GM06990 (cell line): ENCODE data around the gene MGA.

Experiments used
- DNase-seq: peaks from one replicate; pipeline ENCODE4 v3.0.0-alpha.2; 2011; ENCODE audit not compliant: insufficient read length; ENCODE audit errors: extremely low read depth
- H3K27me3 ChIP-seq: replicated peaks from 2 replicates; pipeline ENCODE4 v1.6.0; 2011; ENCODE audit warnings: low read length; ENCODE audit not compliant: control insufficient read depth, insufficient read depth
- H3K36me3 ChIP-seq: 2 replicates; pipeline ENCODE4 v1.5.1; 2011; ENCODE audit warnings: low read length; ENCODE audit not compliant: control insufficient read depth, insufficient read depth
- H3K4me3 ChIP-seq: replicated peaks from 2 replicates; pipeline ENCODE4 v1.5.1; 2011; ENCODE audit warnings: low read depth, mild to moderate bottlenecking, control low read depth, low read length
- TF ChIP-seq, protein P1 (sequence below): IDR thresholded peaks from 2 replicates; pipeline ENCODE4 v1.5.1; 2011; ENCODE audit warnings: low read length, control low read depth, mild to moderate bottlenecking, inconsistent platforms; ENCODE audit not compliant: insufficient read depth, poor library complexity, severe bottlenecking

Gene MGA

DNA sequence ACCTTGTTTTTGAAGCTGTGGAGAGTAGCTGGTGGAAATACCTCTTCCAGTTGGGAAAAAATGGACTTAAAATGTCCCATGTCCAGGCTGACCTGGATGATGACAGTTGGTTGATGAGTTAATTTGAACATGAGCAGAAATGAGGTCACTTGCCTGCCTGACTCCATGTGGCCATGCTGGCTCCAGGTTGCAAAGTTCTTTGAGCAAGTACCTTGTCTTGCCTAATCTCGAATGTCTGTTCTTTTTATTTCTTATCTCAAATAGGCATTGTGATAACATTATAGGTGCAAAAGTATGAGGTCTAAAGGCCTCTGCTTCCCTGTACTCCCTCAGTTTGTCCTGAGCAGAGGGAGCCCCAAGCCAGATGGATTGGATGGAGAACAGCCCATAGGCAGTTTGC, 123.1 kb downstream of the MGA start:
- Histone ChIP-seq H3K27me3 (no peaks in the 10 kb centered on the region), H3K36me3 (no peaks in the 10 kb centered on the region), H3K4me3 (no peak overlapping the region)
- TF ChIP-seq, protein P1, sequence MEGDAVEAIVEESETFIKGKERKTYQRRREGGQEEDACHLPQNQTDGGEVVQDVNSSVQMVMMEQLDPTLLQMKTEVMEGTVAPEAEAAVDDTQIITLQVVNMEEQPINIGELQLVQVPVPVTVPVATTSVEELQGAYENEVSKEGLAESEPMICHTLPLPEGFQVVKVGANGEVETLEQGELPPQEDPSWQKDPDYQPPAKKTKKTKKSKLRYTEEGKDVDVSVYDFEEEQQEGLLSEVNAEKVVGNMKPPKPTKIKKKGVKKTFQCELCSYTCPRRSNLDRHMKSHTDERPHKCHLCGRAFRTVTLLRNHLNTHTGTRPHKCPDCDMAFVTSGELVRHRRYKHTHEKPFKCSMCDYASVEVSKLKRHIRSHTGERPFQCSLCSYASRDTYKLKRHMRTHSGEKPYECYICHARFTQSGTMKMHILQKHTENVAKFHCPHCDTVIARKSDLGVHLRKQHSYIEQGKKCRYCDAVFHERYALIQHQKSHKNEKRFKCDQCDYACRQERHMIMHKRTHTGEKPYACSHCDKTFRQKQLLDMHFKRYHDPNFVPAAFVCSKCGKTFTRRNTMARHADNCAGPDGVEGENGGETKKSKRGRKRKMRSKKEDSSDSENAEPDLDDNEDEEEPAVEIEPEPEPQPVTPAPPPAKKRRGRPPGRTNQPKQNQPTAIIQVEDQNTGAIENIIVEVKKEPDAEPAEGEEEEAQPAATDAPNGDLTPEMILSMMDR: no peak
- no peak for DNase-seq

DNA sequence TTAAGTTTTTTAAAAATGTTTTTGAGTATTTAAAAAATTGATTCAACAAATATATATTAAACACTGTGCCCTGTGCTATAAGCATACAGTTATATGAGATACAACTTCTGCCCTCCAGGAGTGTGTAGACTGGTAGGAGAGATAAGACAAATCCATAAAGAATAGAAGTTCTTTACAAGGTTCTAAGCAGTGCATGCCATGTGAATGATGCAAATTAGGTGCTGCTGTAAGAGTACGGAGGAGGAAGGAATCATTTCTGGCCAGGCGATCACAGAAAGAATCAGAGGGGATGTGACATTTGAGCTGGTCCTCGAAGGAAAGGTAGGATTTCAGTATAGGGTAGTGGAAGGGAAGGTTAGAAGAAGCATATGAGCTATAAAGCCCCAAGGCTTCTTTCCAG, 128.1 kb downstream of the MGA start:
- DNase-seq: no peak
- no peak overlapping the region for H3K4me3 ChIP-seq
- no peaks in the 10 kb centered on the region for H3K36me3 ChIP-seq
- no peaks in the 10 kb centered on the region for H3K27me3 ChIP-seq
- TF ChIP-seq, protein P1: no peak

DNA sequence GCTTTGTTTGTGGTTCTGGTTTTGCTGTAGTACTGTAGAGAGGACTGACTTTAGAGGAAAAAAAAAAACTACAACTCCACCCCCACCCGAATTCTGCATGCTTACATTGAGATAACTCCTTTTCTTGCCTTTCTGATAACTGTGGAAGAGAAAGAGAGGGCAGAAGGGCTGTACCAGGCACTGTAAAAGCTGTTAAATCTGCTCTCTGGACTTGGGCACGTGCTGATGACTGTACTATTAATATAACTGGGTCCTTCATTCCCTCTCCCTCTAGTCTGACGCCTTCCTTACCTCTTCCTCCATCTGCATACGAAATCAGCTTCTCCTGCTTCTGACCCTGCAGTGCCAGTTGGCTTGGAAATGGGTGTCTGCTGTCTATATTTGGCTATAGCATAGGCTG, 129.0 kb downstream of the MGA start:
- TF ChIP-seq, protein P1: no peak
- Histone ChIP-seq H3K27me3 (no peaks in the 10 kb centered on the region), H3K4me3 (no peak overlapping the region), H3K36me3 (no peaks in the 10 kb centered on the region)
- no peak for DNase-seq

DNA sequence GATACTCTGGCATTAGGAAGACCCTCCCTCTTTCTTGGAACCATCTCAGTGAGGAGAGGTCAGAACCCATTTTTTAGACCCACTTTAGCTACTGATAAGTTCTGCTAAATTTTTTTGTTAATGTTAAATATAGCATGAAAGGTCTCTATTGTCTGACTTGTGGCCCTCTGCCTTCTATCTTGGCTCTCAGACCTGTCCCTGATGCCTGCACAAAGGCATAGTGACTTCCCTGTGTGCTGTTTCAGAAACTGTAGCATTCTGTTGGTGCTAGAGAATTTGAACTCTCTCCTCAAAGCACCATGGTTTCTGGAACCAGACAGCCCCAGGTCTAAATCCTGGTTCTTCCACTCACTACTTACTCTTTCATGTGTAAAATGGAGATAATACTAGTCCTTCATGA, 129.5 kb downstream of the MGA start:
- no peak for DNase-seq
- TF ChIP-seq, protein P1: no peak
- no peak overlapping the region for H3K4me3 ChIP-seq
- no peaks in the 10 kb centered on the region for H3K27me3 ChIP-seq
- no peaks in the 10 kb centered on the region for H3K36me3 ChIP-seq

DNA sequence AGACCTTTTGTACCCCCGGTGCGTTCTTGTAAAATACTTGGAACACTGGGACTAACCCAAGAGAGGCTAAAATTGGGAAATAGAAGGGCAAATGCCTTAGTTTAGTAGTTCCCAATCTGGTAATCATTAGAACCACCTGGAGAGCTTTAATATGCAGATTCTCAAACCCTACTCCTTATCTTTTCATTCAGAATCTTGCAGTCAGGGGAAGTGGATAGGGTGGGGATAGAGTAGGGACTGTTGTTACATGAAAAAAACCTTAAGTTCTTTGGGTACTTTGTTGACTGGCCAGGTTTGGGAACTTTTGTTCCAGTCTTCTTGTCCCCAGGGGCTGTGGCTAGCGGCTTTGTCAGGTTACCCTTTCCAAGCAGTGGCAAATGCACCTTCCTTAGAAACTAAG, 130.0 kb downstream of the MGA start:
- TF ChIP-seq, protein P1: no peak
- no peak overlapping the region for H3K4me3 ChIP-seq
- DNase-seq: no peak
- no peaks in the 10 kb centered on the region for H3K27me3 ChIP-seq
- H3K36me3 ChIP-seq: no peaks in the 10 kb centered on the region
